K562 treated with DMSO at 1 percent for 48 hours (cell line): ENCODE data around the gene ABHD6. TPM values are rescaled to one million over a fixed set of nuclear protein-coding genes. Genes with fewer than 3 reads are reported as not detected.

Experiments used
- total RNA-seq: library from RNA; unstranded; fragments of 300-600 nt; gene quantifications from 2 replicates; pipeline ENCODE4 v1.2.3, GENCODE V29; 2022; ENCODE audit warnings: low replicate concordance; ENCODE audit errors: extremely low read depth

ABHD6 gene
- not detected in 2 replicates for total RNA-seq

GRCh38 chr3:58237238-58237940, at the start of gene ABHD6:
TSS of gene ABHD6 (plus strand) at chr3:58237792. CDS start at chr3:58256587, 18,795 bp downstream.

GRCh38 chr3:58210761-58211460, 26.7 kb upstream of the ABHD6 start, which contains the start of gene DNASE1L3:
TSS of gene DNASE1L3 (minus strand) at chr3:58210972. CDS start at chr3:58210906, 66 bp downstream.

DNA sequence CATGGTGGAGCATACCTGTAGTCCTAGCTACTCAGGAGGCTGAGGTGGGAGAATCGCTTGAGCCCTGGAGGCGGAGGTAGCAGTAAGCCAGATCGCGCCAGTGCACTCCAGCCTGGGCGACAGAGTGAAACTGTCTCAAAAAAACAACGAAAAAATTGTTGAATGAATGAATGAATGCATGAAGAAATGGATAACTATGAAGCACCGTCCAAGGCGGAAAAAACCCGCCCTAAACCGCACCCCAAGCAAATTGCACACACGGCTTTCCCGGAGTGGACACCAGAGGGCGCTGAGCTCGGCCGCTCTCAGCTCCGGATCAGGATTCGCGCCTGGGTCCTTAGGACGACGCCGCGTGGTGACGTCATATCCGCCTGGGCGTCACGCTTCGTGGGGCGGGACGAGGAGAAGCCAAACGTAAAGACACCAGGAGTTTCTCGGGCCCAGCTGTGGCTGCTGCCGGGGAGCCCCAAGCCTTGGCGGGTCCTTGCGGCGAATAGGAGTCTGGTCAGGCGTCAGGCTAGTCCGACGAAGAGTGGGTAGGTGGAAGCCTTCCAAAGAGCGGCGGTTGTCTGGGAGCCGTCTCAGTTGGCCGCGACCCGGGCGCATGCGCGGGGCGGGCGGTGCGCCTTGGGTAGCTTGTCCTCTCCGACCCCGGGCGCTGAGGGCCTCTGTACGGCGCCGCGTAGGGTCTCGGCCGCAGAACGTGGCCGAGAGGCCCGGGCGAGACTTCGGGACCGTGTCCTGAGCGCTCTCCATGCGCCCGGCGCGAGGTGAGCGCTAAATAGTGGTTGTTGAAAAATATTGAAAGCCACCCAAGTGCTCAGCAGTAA, 68.5 kb downstream of the ABHD6 start, which contains the start of the genes HTD2 and RPP14:
Gene HTD2 (plus strand): TSS at position 639 of the 830 bp plus-strand sequence. CDS start 11,094 bp downstream, outside the sequence.
Gene RPP14 (plus strand): TSS at position 364 of the 830 bp plus-strand sequence. CDS start 4,085 bp downstream, outside the sequence.

GRCh38 chr3:58332575-58333188, 95.1 kb downstream of the ABHD6 start, which contains the start of gene PXK:
TSS of gene PXK (plus strand) at chr3:58332892. CDS start at chr3:58332989, 97 bp downstream.

Other genes starting within 250 kb of the ABHD6 start
- 637 TPM in 1 of 2 replicates, not detected in the other for gene FLNB, start 229.4 kb upstream of the ABHD6 start, total RNA-seq
- not detected in 2 replicates for gene DNASE1L3, start 26.8 kb upstream of the ABHD6 start, total RNA-seq
- not detected in 2 replicates for gene RPP14, start 68.5 kb downstream of the ABHD6 start, total RNA-seq
- not detected in 2 replicates for gene HTD2, start 68.7 kb downstream of the ABHD6 start, total RNA-seq
- not detected in 2 replicates for gene PXK, start 95.1 kb downstream of the ABHD6 start, total RNA-seq
- not detected in 2 replicates for gene PDHB, start 196.0 kb downstream of the ABHD6 start, total RNA-seq